ENCODE measurements around the gene NTRK2. TPM values are rescaled to one million over a fixed set of nuclear protein-coding genes. Genes with fewer than 3 reads are reported as not detected.

The NTRK2 gene
- total and polyA plus RNA-seq, 2 donors: 2.7 to 5.0 TPM

DNA sequence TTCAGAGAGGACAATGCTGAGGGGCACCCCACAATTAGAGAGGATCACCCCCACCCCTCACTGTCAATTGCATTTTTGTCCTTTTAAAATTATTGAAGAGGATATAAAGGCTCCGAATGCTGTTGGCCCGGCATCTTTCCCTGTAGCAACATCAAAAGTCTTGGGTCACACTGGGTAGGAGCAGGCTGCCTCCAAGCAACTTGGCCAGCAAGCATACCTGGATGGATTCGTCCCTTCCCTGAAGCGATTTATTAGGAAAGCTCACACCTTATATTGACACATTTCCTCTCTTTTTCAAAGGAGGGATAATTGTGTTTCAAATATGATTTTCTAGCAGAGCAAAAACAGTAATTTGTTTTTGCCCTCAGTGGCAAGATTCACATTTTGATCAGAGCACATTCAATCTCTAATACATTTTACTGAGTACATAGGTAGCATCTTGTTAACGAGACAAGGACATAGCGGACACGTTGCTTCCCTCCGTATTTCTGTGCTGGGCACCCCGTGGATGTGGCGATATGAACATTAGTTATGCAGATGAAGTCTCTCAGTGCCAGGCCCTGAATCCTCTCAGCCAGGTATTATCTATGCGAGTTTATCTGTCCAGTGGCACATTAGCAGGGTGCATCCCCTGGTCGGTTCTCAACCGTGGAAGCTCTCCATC lies 321.5 kb downstream of the NTRK2 start:
- Histone ChIP-seq H3K9me3 (ENCODE audit: control insufficient read depth in 2 of 2, insufficient read depth in 1 of 2, low read length in 1 of 2) (no peaks in the 10 kb centered on the region), H3K4me1 (ENCODE audit: control insufficient read depth in 2 of 2, insufficient read depth in 2 of 2, low read length in 2 of 2) (no peaks in the 10 kb centered on the region), H3K4me3 (ENCODE audit: low read length in 2 of 2) (no peak overlapping the region), H3K36me3 (ENCODE audit: control insufficient read depth in 2 of 2, insufficient read depth in 2 of 2, low read length in 1 of 2) (no peaks in the 10 kb centered on the region), H3K27ac (ENCODE audit: low read depth in 1 of 2, low read length in 1 of 2) (no peak overlapping the region), H3K27me3 (ENCODE audit: control insufficient read depth in 2 of 2, insufficient read depth in 1 of 2, low read length in 1 of 2) (no peaks in the 10 kb centered on the region)
- DNase-seq (ENCODE audit: low read depth in 6 of 9, low spot score in 9 of 9): no peak
- WGBS: 95% methylated on average over 13 of the region's 13 CpGs

DNA sequence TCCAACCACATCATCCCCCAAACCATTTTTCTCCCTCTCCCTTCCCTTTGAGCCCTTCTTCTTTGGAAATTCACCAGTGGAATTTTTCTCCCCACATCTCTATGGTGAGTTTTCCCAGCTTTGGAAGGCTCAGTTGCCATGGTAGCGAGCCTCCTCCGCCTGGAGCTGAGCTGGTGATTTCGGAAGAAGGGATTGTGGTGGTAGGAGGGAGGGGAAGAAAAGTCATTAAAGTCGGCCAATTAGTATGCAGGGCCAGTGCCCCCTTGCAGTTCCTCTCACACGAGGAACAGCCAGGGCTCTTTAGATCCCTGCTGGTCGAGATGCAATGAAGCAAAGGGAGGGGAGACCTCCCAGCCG lies 322.0 kb downstream of the NTRK2 start:
- no peaks in the 10 kb centered on the region for H3K36me3 ChIP-seq (ENCODE audit: control insufficient read depth in 2 of 2, insufficient read depth in 2 of 2, low read length in 1 of 2)
- no peak for DNase-seq (ENCODE audit: low read depth in 6 of 9, low spot score in 9 of 9)
- H3K27ac ChIP-seq (ENCODE audit: low read depth in 1 of 2, low read length in 1 of 2): no peak overlapping the region
- 88% methylated on average over 7 of the region's 7 CpGs for WGBS
- no peaks in the 10 kb centered on the region for H3K9me3 ChIP-seq (ENCODE audit: control insufficient read depth in 2 of 2, insufficient read depth in 1 of 2, low read length in 1 of 2)
- H3K4me1 ChIP-seq (ENCODE audit: control insufficient read depth in 2 of 2, insufficient read depth in 2 of 2, low read length in 2 of 2): no peaks in the 10 kb centered on the region
- no peak overlapping the region for H3K4me3 ChIP-seq (ENCODE audit: low read length in 2 of 2)
- no peaks in the 10 kb centered on the region for H3K27me3 ChIP-seq (ENCODE audit: control insufficient read depth in 2 of 2, insufficient read depth in 1 of 2, low read length in 1 of 2)

DNA sequence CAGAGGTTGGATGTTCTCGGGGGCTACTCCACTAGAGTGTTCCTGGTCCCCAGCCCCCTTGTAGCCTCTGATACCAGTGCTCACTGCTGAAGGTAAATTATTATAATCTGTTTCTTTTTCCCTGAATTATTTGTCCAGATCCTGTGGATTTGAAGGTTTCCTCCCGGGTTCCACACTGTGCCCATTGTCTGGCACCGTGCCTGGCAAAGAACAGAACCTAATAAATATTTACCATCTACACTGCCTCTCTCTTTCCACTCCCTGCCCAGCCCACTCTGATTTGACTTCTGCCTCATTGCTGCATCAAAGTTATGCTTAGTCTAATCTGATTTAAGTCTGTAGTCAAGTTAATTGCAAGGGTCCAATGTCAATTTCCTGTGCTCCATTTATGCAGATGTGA lies 322.9 kb downstream of the NTRK2 start:
- no peak for DNase-seq (ENCODE audit: low read depth in 6 of 9, low spot score in 9 of 9)
- Histone ChIP-seq H3K4me3 (ENCODE audit: low read length in 2 of 2) (no peak overlapping the region), H3K4me1 (ENCODE audit: control insufficient read depth in 2 of 2, insufficient read depth in 2 of 2, low read length in 2 of 2) (no peaks in the 10 kb centered on the region), H3K9me3 (ENCODE audit: control insufficient read depth in 2 of 2, insufficient read depth in 1 of 2, low read length in 1 of 2) (no peaks in the 10 kb centered on the region), H3K27me3 (ENCODE audit: control insufficient read depth in 2 of 2, insufficient read depth in 1 of 2, low read length in 1 of 2) (no peaks in the 10 kb centered on the region), H3K27ac (ENCODE audit: low read depth in 1 of 2, low read length in 1 of 2) (no peak overlapping the region), H3K36me3 (ENCODE audit: control insufficient read depth in 2 of 2, insufficient read depth in 2 of 2, low read length in 1 of 2) (no peaks in the 10 kb centered on the region)
- WGBS: 88% methylated on average over 3 of the region's 3 CpGs

DNA sequence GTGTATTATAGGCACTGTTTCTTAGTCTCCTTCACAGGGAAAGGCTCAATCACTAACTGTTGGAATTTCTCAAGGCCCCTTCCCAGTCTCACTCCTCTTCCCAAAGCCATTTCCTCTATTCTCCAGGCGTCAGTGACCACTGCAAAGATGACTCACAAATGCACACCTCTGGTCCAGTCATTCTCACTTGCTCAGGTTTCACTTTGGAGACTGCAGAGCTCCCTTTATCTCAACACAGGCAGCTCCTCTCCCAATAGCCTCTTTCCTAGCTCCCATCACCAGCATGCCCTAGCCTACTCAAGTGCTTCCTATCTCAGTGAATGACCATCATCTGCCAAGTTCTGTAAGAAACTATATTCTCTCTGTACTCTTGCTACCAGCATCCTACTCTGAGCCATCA lies 323.6 kb downstream of the NTRK2 start:
- Histone ChIP-seq H3K36me3 (ENCODE audit: control insufficient read depth in 2 of 2, insufficient read depth in 2 of 2, low read length in 1 of 2) (no peaks in the 10 kb centered on the region), H3K9me3 (ENCODE audit: control insufficient read depth in 2 of 2, insufficient read depth in 1 of 2, low read length in 1 of 2) (no peaks in the 10 kb centered on the region), H3K27me3 (ENCODE audit: control insufficient read depth in 2 of 2, insufficient read depth in 1 of 2, low read length in 1 of 2) (no peaks in the 10 kb centered on the region), H3K27ac (ENCODE audit: low read depth in 1 of 2, low read length in 1 of 2) (no peak overlapping the region), H3K4me1 (ENCODE audit: control insufficient read depth in 2 of 2, insufficient read depth in 2 of 2, low read length in 2 of 2) (no peaks in the 10 kb centered on the region), H3K4me3 (ENCODE audit: low read length in 2 of 2) (no peak overlapping the region)
- WGBS: 67% methylated on average over 1 of the region's 1 CpG
- no peak for DNase-seq (ENCODE audit: low read depth in 6 of 9, low spot score in 9 of 9)

DNA sequence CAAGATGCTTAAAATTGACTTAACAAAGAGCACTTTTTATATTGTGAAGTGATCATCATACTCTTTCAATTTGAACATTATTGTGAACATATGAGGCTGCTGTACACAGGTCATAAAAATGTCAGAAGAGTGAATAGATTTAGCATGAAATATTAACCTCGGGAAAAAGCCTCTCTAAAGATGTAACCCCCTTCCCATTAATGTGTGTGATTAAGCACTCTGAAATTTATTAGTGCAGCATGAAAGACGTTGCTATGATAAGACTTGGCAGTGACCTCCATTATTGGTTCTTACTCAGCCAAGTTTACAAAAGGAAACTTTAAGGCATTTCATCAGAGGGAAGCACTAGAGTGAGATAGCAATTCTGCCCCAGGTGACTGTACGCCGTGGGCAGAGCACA lies 326.5 kb downstream of the NTRK2 start:
- DNase-seq (ENCODE audit: low read depth in 6 of 9, low spot score in 9 of 9): no peak
- H3K4me1 ChIP-seq (ENCODE audit: control insufficient read depth in 2 of 2, insufficient read depth in 2 of 2, low read length in 2 of 2): no peaks in the 10 kb centered on the region
- 85% methylated on average over 4 of the region's 4 CpGs for WGBS
- H3K4me3 ChIP-seq (ENCODE audit: low read length in 2 of 2): no peak overlapping the region
- H3K9me3 ChIP-seq (ENCODE audit: control insufficient read depth in 2 of 2, insufficient read depth in 1 of 2, low read length in 1 of 2): peaks cover 0 to 1% of the 10 kb centered on the region in 2 donors
- H3K36me3 ChIP-seq (ENCODE audit: control insufficient read depth in 2 of 2, insufficient read depth in 2 of 2, low read length in 1 of 2): no peaks in the 10 kb centered on the region
- H3K27ac ChIP-seq (ENCODE audit: low read depth in 1 of 2, low read length in 1 of 2): no peak overlapping the region
- H3K27me3 ChIP-seq (ENCODE audit: control insufficient read depth in 2 of 2, insufficient read depth in 1 of 2, low read length in 1 of 2): no peaks in the 10 kb centered on the region

DNA sequence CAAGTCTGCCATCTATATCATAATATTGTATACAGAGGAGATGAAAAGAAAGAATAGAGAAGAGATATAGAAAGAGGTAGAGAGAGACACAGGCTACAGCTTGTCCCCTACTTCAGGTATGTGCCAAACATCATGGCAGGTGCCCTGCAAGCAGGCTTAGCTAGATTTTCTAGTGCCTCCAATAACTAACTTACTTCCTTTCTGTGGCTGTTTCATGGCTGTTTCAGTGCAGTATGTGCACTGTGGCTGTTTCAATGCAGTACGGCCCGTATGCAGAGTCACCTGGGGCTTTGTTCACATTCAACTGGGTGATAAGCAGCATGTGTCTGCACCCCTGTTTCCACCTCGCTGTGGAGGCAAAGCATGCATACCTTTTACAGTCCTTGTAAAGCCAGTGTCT lies 327.2 kb downstream of the NTRK2 start:
- Histone ChIP-seq H3K4me3 (ENCODE audit: low read length in 2 of 2) (no peak overlapping the region), H3K4me1 (ENCODE audit: control insufficient read depth in 2 of 2, insufficient read depth in 2 of 2, low read length in 2 of 2) (no peaks in the 10 kb centered on the region), H3K27ac (ENCODE audit: low read depth in 1 of 2, low read length in 1 of 2) (no peak overlapping the region), H3K36me3 (ENCODE audit: control insufficient read depth in 2 of 2, insufficient read depth in 2 of 2, low read length in 1 of 2) (no peaks in the 10 kb centered on the region), H3K9me3 (ENCODE audit: control insufficient read depth in 2 of 2, insufficient read depth in 1 of 2, low read length in 1 of 2) (peaks cover 0 to 1% of the 10 kb centered on the region in 2 donors), H3K27me3 (ENCODE audit: control insufficient read depth in 2 of 2, insufficient read depth in 1 of 2, low read length in 1 of 2) (no peaks in the 10 kb centered on the region)
- 91% methylated on average over 3 of the region's 3 CpGs for WGBS
- DNase-seq (ENCODE audit: low read depth in 6 of 9, low spot score in 9 of 9): no peak

DNA sequence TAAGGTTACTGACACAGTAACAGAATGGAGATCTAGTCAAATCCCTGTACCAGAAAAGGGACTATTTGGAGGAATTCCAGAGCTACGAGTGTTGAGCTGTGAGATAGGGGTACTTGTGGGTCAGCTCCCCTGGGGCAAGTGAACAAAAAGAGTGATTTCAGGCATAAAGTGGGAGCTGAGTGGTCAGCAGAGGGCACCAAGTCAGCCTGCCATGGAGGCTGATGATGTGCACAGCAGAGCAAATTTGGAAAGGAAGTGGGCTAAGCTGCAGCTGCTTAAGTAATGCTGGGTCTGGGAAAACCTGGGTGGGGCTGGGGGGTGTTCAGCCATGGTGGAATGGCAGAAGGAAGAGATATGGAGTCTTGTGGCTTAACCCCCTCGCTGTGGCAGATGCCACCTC lies 327.9 kb downstream of the NTRK2 start:
- Histone ChIP-seq H3K4me3 (ENCODE audit: low read length in 2 of 2) (no peak overlapping the region), H3K27me3 (ENCODE audit: control insufficient read depth in 2 of 2, insufficient read depth in 1 of 2, low read length in 1 of 2) (no peaks in the 10 kb centered on the region), H3K27ac (ENCODE audit: low read depth in 1 of 2, low read length in 1 of 2) (no peak overlapping the region), H3K36me3 (ENCODE audit: control insufficient read depth in 2 of 2, insufficient read depth in 2 of 2, low read length in 1 of 2) (no peaks in the 10 kb centered on the region), H3K9me3 (ENCODE audit: control insufficient read depth in 2 of 2, insufficient read depth in 1 of 2, low read length in 1 of 2) (peaks cover 0 to 1% of the 10 kb centered on the region in 2 donors), H3K4me1 (ENCODE audit: control insufficient read depth in 2 of 2, insufficient read depth in 2 of 2, low read length in 2 of 2) (no peaks in the 10 kb centered on the region)
- DNase-seq (ENCODE audit: low read depth in 6 of 9, low spot score in 9 of 9): no peak
- WGBS: 53% methylated on average over 2 of the region's 2 CpGs

DNA sequence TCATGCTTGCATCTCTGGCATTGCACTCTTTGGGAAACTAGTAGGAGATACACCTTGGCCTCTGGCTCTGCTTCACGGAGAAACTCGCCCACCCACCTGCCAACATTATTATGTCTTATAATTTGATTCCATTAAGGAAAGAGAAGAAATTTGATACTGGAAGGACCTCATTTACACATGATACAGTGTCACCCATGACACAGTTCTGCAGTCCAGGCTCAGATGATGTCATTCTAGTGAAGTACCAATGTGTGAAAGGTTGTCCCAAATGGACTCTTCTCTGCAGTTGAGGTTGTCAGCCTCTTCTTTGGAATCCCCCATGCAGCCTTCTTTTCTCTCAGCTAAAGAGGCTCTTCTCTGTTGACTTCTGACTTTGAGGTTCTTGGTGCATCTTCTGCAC lies 329.1 kb downstream of the NTRK2 start:
- H3K36me3 ChIP-seq (ENCODE audit: control insufficient read depth in 2 of 2, insufficient read depth in 2 of 2, low read length in 1 of 2): no peaks in the 10 kb centered on the region
- peaks cover 0 to 1% of the 10 kb centered on the region in 2 donors for H3K9me3 ChIP-seq (ENCODE audit: control insufficient read depth in 2 of 2, insufficient read depth in 1 of 2, low read length in 1 of 2)
- H3K4me1 ChIP-seq (ENCODE audit: control insufficient read depth in 2 of 2, insufficient read depth in 2 of 2, low read length in 2 of 2): no peaks in the 10 kb centered on the region
- DNase-seq (ENCODE audit: low read depth in 6 of 9, low spot score in 9 of 9): no peak
- 69% methylated on average over 2 of the region's 2 CpGs for WGBS
- H3K27me3 ChIP-seq (ENCODE audit: control insufficient read depth in 2 of 2, insufficient read depth in 1 of 2, low read length in 1 of 2): no peaks in the 10 kb centered on the region
- no peak overlapping the region for H3K4me3 ChIP-seq (ENCODE audit: low read length in 2 of 2)
- no peak overlapping the region for H3K27ac ChIP-seq (ENCODE audit: low read depth in 1 of 2, low read length in 1 of 2)

DNA sequence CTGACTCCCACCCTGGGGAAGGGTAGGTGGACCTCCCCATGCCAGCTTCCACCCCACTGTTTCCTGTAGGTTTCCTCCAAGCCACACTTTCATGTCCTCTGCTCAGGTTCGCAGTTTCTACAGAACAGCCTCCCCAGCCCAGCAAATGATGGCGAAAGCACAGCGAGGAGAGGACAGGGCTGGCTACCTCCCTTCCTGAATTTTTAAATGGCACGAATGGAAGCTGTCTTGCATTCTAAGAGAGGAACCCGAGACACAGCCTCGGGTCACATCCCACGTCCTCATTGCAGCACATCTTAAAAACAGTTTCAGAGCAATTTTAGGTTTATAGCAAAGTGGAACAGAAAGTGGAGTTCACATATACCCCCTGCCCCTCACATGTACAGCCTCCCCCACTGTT lies 330.3 kb downstream of the NTRK2 start:
- Histone ChIP-seq H3K9me3 (ENCODE audit: control insufficient read depth in 2 of 2, insufficient read depth in 1 of 2, low read length in 1 of 2) (peaks cover 0 to 1% of the 10 kb centered on the region in 2 donors), H3K27me3 (ENCODE audit: control insufficient read depth in 2 of 2, insufficient read depth in 1 of 2, low read length in 1 of 2) (no peaks in the 10 kb centered on the region), H3K4me1 (ENCODE audit: control insufficient read depth in 2 of 2, insufficient read depth in 2 of 2, low read length in 2 of 2) (no peaks in the 10 kb centered on the region), H3K4me3 (ENCODE audit: low read length in 2 of 2) (no peak overlapping the region), H3K27ac (ENCODE audit: low read depth in 1 of 2, low read length in 1 of 2) (no peak overlapping the region), H3K36me3 (ENCODE audit: control insufficient read depth in 2 of 2, insufficient read depth in 2 of 2, low read length in 1 of 2) (no peaks in the 10 kb centered on the region)
- no peak for DNase-seq (ENCODE audit: low read depth in 6 of 9, low spot score in 9 of 9)
- WGBS: 88% methylated on average over 7 of the region's 7 CpGs

DNA sequence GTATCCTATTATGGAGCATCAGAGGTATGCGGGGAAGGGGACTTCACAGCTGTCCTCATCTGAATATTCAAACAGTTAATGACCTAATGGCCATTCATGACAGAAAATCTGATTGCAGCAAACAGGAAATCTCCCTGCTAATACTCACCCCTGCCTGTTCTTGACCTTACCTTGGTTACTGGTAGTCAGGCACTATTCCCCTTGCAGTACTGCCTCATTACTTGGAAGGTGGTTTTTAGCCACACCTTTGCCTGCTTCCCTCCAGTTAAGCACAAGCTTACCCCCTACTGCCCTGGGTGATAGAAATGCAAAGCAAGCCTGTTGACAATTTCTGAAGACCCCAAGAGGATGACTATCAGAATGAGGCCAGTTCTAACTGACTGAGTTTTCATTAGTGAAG lies 332.4 kb downstream of the NTRK2 start:
- Histone ChIP-seq H3K4me1 (ENCODE audit: control insufficient read depth in 2 of 2, insufficient read depth in 2 of 2, low read length in 2 of 2) (no peaks in the 10 kb centered on the region), H3K36me3 (ENCODE audit: control insufficient read depth in 2 of 2, insufficient read depth in 2 of 2, low read length in 1 of 2) (no peaks in the 10 kb centered on the region), H3K27ac (ENCODE audit: low read depth in 1 of 2, low read length in 1 of 2) (no peak overlapping the region), H3K4me3 (ENCODE audit: low read length in 2 of 2) (no peak overlapping the region), H3K9me3 (ENCODE audit: control insufficient read depth in 2 of 2, insufficient read depth in 1 of 2, low read length in 1 of 2) (peaks cover 0 to 1% of the 10 kb centered on the region in 2 donors), H3K27me3 (ENCODE audit: control insufficient read depth in 2 of 2, insufficient read depth in 1 of 2, low read length in 1 of 2) (no peaks in the 10 kb centered on the region)
- 98% methylated on average over 1 of the region's 1 CpG for WGBS
- DNase-seq (ENCODE audit: low read depth in 6 of 9, low spot score in 9 of 9): no peak
